K562 (cell line): ENCODE measurements around the gene CEP20. TPM values are rescaled to one million over a fixed set of nuclear protein-coding genes. Genes with fewer than 3 reads are reported as not detected.

ENCODE experiments used
- ATAC-seq: fragments of 200-7000 bp; cut with Tn5 transposase; 3 replicates; pipeline ENCODE4 v1.9.1; 2020; ENCODE audit warnings: moderate library complexity
- BruUV-seq: library from RNA; stranded (reverse); fragments of 400-500 nt; replicated peaks from 2 replicates; lab custom pipeline; 2021; lab: Mats Ljungman, UMichigan
- CTCF ChIA-PET: fragments of 300-600 bp; formaldehyde crosslinking; extraction: SDS; loops from one replicate; lab custom pipeline; 2021; ENCODE audit warnings: low intra/inter-chr PET ratio; lab: Yijun Ruan, JAX
- POLR2A ChIA-PET: fragments of 300-600, 350-650 bp; sonication (Branson Sonifier 250); formaldehyde crosslinking; extraction: SDS; loops from one replicate; lab custom pipeline; 2021; ENCODE audit warnings: antibody characterized with exemption, inconsistent platforms; lab: Yijun Ruan, JAX
- DNase-seq, 4 experiments: peaks; one replicate each; pipeline versions ENCODE4 v3.0.0 to v3.0.0-alpha.2; 2011 to 2018; ENCODE audit warnings: low spot score in 3 of 4, mixed read lengths in 3 of 4; ENCODE audit errors: extremely low read depth in 1 of 4
- FAIRE-seq: peaks from 2 replicates; lab custom pipeline; 2011; peaks lifted over from hg19 to GRCh38; lab: Jason Lieb, UNC
- H2AFZ ChIP-seq: 2 replicates; pipeline ENCODE4 v1.6.0; 2011; ENCODE audit warnings: low read depth, low read length, control low read depth, inconsistent platforms
- H3K27ac ChIP-seq: fragments of 200-600 bp; 3 replicates; pipeline ENCODE4 v1.8.0; 2011; ENCODE audit warnings: low read depth, mild to moderate bottlenecking, control low read depth, inconsistent platforms, low read length, moderate library complexity, mixed read lengths; ENCODE audit errors: extremely low read depth
- H3K27me3 ChIP-seq, 2 experiments: fragments of 300-600 bp in 1 of 2; 2 replicates in 1 of 2; 3 replicates in 1 of 2; pipeline versions ENCODE4 v1.6.0 to v1.8.0; 2011; ENCODE audit warnings: inconsistent platforms in 2 of 2, low read length in 2 of 2, mild to moderate bottlenecking in 1 of 2, mixed read lengths in 1 of 2, moderate library complexity in 1 of 2; ENCODE audit not compliant: control insufficient read depth in 2 of 2, insufficient read depth in 2 of 2
- H3K36me3 ChIP-seq: fragments of 300-600 bp; 3 replicates; pipeline ENCODE4 v1.8.0; 2011; ENCODE audit warnings: mild to moderate bottlenecking, low read length, inconsistent platforms; ENCODE audit not compliant: control insufficient read depth, insufficient read depth
- H3K4me1 ChIP-seq, 2 experiments: fragments of 200-600 bp in 1 of 2; replicated peaks in 1 of 2; 2 replicates in 1 of 2; 3 replicates in 1 of 2; pipeline versions ENCODE4 v1.5.1 to v1.8.0; 2011; ENCODE audit warnings: inconsistent platforms in 2 of 2, low read length in 2 of 2, mild to moderate bottlenecking in 1 of 2, mixed read lengths in 1 of 2, moderate library complexity in 1 of 2; ENCODE audit not compliant: control insufficient read depth in 2 of 2, insufficient read depth in 2 of 2
- H3K4me2 ChIP-seq: 2 replicates; pipeline ENCODE4 v1.6.1; 2011; ENCODE audit warnings: low read length, control low read depth, inconsistent platforms, mixed read lengths; ENCODE audit not compliant: insufficient read depth
- H3K4me3 ChIP-seq: fragments of 200-600 bp; sonication (generic), shearing (Covaris generic); 2 replicates; pipeline ENCODE4 v1.5.1; 2016; ENCODE audit warnings: control low read depth, inconsistent platforms
- H3K79me2 ChIP-seq: fragments of 200-600 bp; 3 replicates; pipeline ENCODE4 v1.8.0; 2011; ENCODE audit warnings: low read length, inconsistent platforms; ENCODE audit not compliant: control insufficient read depth, insufficient read depth
- H3K9ac ChIP-seq, 2 experiments: 2 replicates each; pipeline versions ENCODE4 v1.6.0 to v1.6.1; 2011; ENCODE audit warnings: low read depth in 2 of 2, low read length in 2 of 2, control low read depth in 1 of 2, inconsistent platforms in 1 of 2, mild to moderate bottlenecking in 1 of 2, mixed read lengths in 1 of 2; ENCODE audit not compliant: insufficient read depth in 1 of 2
- H3K9me1 ChIP-seq: one replicate; pipeline ENCODE4 v1.6.0; 2011; ENCODE audit warnings: inconsistent platforms, mild to moderate bottlenecking, low read length, moderate library complexity; ENCODE audit not compliant: control insufficient read depth, insufficient read depth
- H3K9me3 ChIP-seq: replicated peaks from 2 replicates; pipeline ENCODE4 v1.5.1; 2011; ENCODE audit warnings: low read depth, low read length, inconsistent platforms; ENCODE audit not compliant: control insufficient read depth, insufficient read depth
- H4K20me1 ChIP-seq: replicated peaks from 2 replicates; pipeline ENCODE4 v1.6.1; 2011; ENCODE audit warnings: low read length, inconsistent platforms, mixed read lengths; ENCODE audit not compliant: control insufficient read depth, insufficient read depth
- FOXP4 ChIP-seq: sonication (generic); formaldehyde crosslinking; IDR thresholded peaks from 2 replicates; pipeline ENCODE4 v1.8.0; 2022; ENCODE audit warnings: mild to moderate bottlenecking, missing genetic modification reagents, borderline replicate concordance
- GTF2E2 ChIP-seq: fragments of 200-800 bp; sonication (Bioruptor generic); IDR thresholded peaks from 2 replicates; pipeline ENCODE4 v1.6.1; 2016; ENCODE audit warnings: missing genetic modification characterization, missing compliant biosample characterization
- HMG20B ChIP-seq: fragments of 250-450 bp; sonication (Bioruptor Pico); IDR thresholded peaks from 2 replicates; pipeline ENCODE4 v1.5.0; 2021; ENCODE audit warnings: mild to moderate bottlenecking
- RCOR1 ChIP-seq, 2 experiments: IDR thresholded peaks; 2 replicates each; pipeline ENCODE4 v1.6.1; 2012; ENCODE audit warnings: low read depth in 2 of 2, low read length in 2 of 2, borderline replicate concordance in 1 of 2, improper control_type of control experiment in 1 of 2
- TSHZ1 ChIP-seq: fragments of 250-450 bp; sonication (Bioruptor Pico); IDR thresholded peaks from 2 replicates; pipeline ENCODE4 v1.4.0; 2020; ENCODE audit warnings: mild to moderate bottlenecking, moderate library complexity
- VEZF1 ChIP-seq: fragments of 200-800 bp; sonication (Bioruptor generic); IDR thresholded peaks from 2 replicates; pipeline ENCODE4 v1.6.1; 2017; ENCODE audit warnings: missing genetic modification characterization, missing compliant biosample characterization
- ZNF239 ChIP-seq: fragments of 250-450 bp; sonication (Bioruptor Pico); IDR thresholded peaks from 2 replicates; pipeline ENCODE4 v1.4.0; 2020; ENCODE audit warnings: mild to moderate bottlenecking
- ZNF280B ChIP-seq: fragments of 250-450 bp; sonication (Bioruptor Pico); IDR thresholded peaks from 2 replicates; pipeline ENCODE4 v1.5.1; 2021; ENCODE audit warnings: mild to moderate bottlenecking
- ZNF695 ChIP-seq: fragments of 450-650 bp; formaldehyde crosslinking; IDR thresholded peaks from 2 replicates; pipeline ENCODE4 v1.4.0; 2020; ENCODE audit warnings: mild to moderate bottlenecking, moderate library complexity
- ZNF77 ChIP-seq: fragments of 250-450 bp; sonication (Bioruptor Pico); IDR thresholded peaks from 2 replicates; pipeline ENCODE4 v1.5.0; 2020
- WGBS: fragments of 100-300 bp; shearing (Covaris generic); methylation state at CpG from one replicate; pipeline ENCODE4 v1.1.6; 2016; ENCODE audit warnings: low coverage, mixed read lengths; ENCODE audit not compliant: insufficient coverage; ENCODE audit errors: missing lambda C conversion rate; 5-methylcytosine and 5-hydroxymethylcytosine counted together
- in situ Hi-C: fragments of 300-500 bp; cut with MboI; formaldehyde crosslinking; loops from 4 replicates; pipeline ENCODE4 v1.15.0; 2018; ENCODE audit warnings: inconsistent platforms, mixed read lengths
- intact Hi-C: fragments of 100-400 bp; cut with micrococcal nuclease; formaldehyde crosslinking; loops from 2 replicates; pipeline ENCODE4 v1.14.2; 2022
- polyA plus RNA-seq, 8 experiments: library from polyadenylated mRNA; depleted of rRNA in 4 of 8; stranded (reverse) in 5 of 8; unstranded in 3 of 8; fragments of >200 nt; fragmentation: Nextera tagmentation in 2 of 8; fragmentation: Illumina TruSeq in 1 of 8; extraction: Ambion mirVana in 2 of 8; extraction: Trizol in 1 of 8; gene quantifications; 2 replicates each; pipeline versions ENCODE4 v1.2.1 to v1.2.3, GENCODE V29; 2011 to 2014; ENCODE audit warnings: inconsistent platforms in 1 of 8, missing spikeins in 1 of 8
- total RNA-seq, 7 experiments: library from RNA; depleted of rRNA in 6 of 7; stranded (reverse); fragments of >200 nt in 6 of 7; fragmentation: Illumina TruSeq in 2 of 7; extraction: Trizol in 2 of 7; gene quantifications; 2 replicates each; pipeline versions ENCODE4 v1.2.1 to v1.2.3, GENCODE V29; 2011 to 2021; ENCODE audit warnings: low replicate concordance in 1 of 7

Gene CEP20
- total and polyA plus RNA-seq, 9 of the 15 experiments (the other 6 are each of a cell fraction or from before 2014, with no cell fraction given), result 41.3 to 150 (median 104) TPM

GRCh38 chr16:15897834-15898254 is 9.4 kb upstream of the CEP20 start:
- peak in 1 of 4 experiments; percentile 55 for DNase-seq
- peak overlapping the region; percentile 80 for H2AFZ ChIP-seq
- BruUV-seq, result no TSS peak
- ATAC-seq, result peak; percentile 39; the same call in 1 of the 3 replicates
- intact Hi-C loops (no loop called here), in situ Hi-C loops (no loop called here)
- no peaks in the 10 kb centered on the region for H3K36me3 ChIP-seq
- POLR2A ChIA-PET, result interaction anchor here (4.4 kb wide), 1 partner anchor 10 kb away, joined by 16 read pairs; the partner anchor contains the start of gene CEP20
- peak overlapping the region; percentile 9; the same call in 2 of the 3 replicates for H3K27ac ChIP-seq
- peak overlapping the region; percentile 39 to 68; a peak in 2 of 4 replicates for H3K9ac ChIP-seq
- no peaks in the 10 kb centered on the region for H3K27me3 ChIP-seq
- 5% methylated on average over 5 of the region's 5 CpGs for WGBS
- no peak overlapping the region for H3K4me3 ChIP-seq
- FAIRE-seq, result peak; percentile 23
- H3K79me2 ChIP-seq, result no peaks in the 10 kb centered on the region
- H4K20me1 ChIP-seq, result no peaks in the 10 kb centered on the region
- H3K9me1 ChIP-seq, result no peaks in the 10 kb centered on the region
- no peaks in the 10 kb centered on the region for H3K9me3 ChIP-seq
- CTCF ChIA-PET, result no interaction called here
- peak overlapping the region; percentile 68 for H3K4me2 ChIP-seq
- peaks cover 16 to 26% of the 10 kb centered on the region in 2 experiments for H3K4me1 ChIP-seq
- TF ChIP-seq RCOR1 (IDR thresholded peaks at IDR 0.05; ENCODE audit: borderline replicate concordance in 1 of 2, low read depth in 2 of 2, low read length in 2 of 2) (no peak), GTF2E2 (tag) (no peak), VEZF1 (CRISPR knock-in tag) (no peak; the same call in 1 of the 2 replicates), FOXP4 (no peak), HMG20B (no peak), ZNF239 (no peak), TSHZ1 (no peak), ZNF280B (no peak), ZNF695 (no peak), ZNF77 (CRISPR knock-in tag) (no peak)
